ENCODE measurements around the gene AHR.

Gene AHR
- 27.5 to 116 (median 60.8) reads per million in 18 experiments for total RNA-seq

GRCh38 chr7:17298102-17298839, at the start of gene AHR:
TSS of gene AHR (plus strand) at chr7:17298652. CDS start at chr7:17299265, 613 bp downstream.
- DNase-seq, result peak; percentile 93 to 96

GRCh38 chr7:17253885-17254284, 44.6 kb upstream of the AHR start:
- DNase-seq, result no peak

- peak; percentile 49 to 69 for DNase-seq
Observed at GRCh38 chr7:17255926-17256325, 42.5 kb upstream of the AHR start.

GRCh38 chr7:17256375-17256774, 42.1 kb upstream of the AHR start:
- no peak for DNase-seq

GRCh38 chr7:17266565-17266964, 31.9 kb upstream of the AHR start:
- DNase-seq, result no peak

GRCh38 chr7:17269341-17270221, 28.9 kb upstream of the AHR start:
- no peak for DNase-seq

- peak in 1 of 2 donors; percentile 17 for DNase-seq
Observed at GRCh38 chr7:17274551-17275245, 23.8 kb upstream of the AHR start.

GRCh38 chr7:17275749-17276671, 22.4 kb upstream of the AHR start:
- DNase-seq, result no peak

GRCh38 chr7:17279061-17279460, 19.4 kb upstream of the AHR start:
- no peak for DNase-seq

GRCh38 chr7:17289074-17289645, 9.3 kb upstream of the AHR start:
- DNase-seq, result no peak

GRCh38 chr7:17292843-17293242, 5.6 kb upstream of the AHR start:
- no peak for DNase-seq

- DNase-seq, result no peak
Observed at GRCh38 chr7:17293481-17293880, 5.0 kb upstream of the AHR start.

GRCh38 chr7:17297243-17297642, 1.2 kb upstream of the AHR start:
- no peak for DNase-seq

GRCh38 chr7:17298840-17299482, 509 bp downstream of the AHR start:
- peak; percentile 35 to 55 for DNase-seq

GRCh38 chr7:17299483-17299991, 1.1 kb downstream of the AHR start:
- DNase-seq, result peak; percentile 18 to 29

- no peak for DNase-seq
Observed at GRCh38 chr7:17300012-17300411, 1.6 kb downstream of the AHR start.

GRCh38 chr7:17300437-17300836, 2.0 kb downstream of the AHR start:
- no peak for DNase-seq

GRCh38 chr7:17301471-17302456, 3.3 kb downstream of the AHR start:
- peak; percentile 24 to 46 for DNase-seq

GRCh38 chr7:17302575-17303142, 4.2 kb downstream of the AHR start:
- DNase-seq, result peak in 1 of 2 donors; percentile 24
